GM21367 (cell line): ENCODE results near the gene IBSP.

Experiments
- ATAC-seq: cut with Tn5 transposase; IDR thresholded peaks from one replicate; pipeline ENCODE4 v1.9.1; 2021; ENCODE audit not compliant: unreplicated experiment

Gene IBSP

GRCh38 chr4:87799301-87800113 lies at the start of gene IBSP:
IBSP (plus strand) TSS chr4:87799554; CDS start chr4:87802362, 2,808 bp downstream.
- no peak for ATAC-seq

- no peak for ATAC-seq
Observed at GRCh38 chr4:87749883-87750282, 49.5 kb upstream of the IBSP start.

GRCh38 chr4:87758270-87758669 lies 41.1 kb upstream of the IBSP start:
- ATAC-seq, result no peak

- no peak for ATAC-seq
Observed at GRCh38 chr4:87762311-87762710, 37.0 kb upstream of the IBSP start.

GRCh38 chr4:87781569-87781968 lies 17.8 kb upstream of the IBSP start:
- no peak for ATAC-seq

- ATAC-seq, result no peak
Observed at GRCh38 chr4:87783781-87784180, 15.6 kb upstream of the IBSP start.

- ATAC-seq, result no peak
Observed at GRCh38 chr4:87785731-87786509, 13.4 kb upstream of the IBSP start.

- no peak for ATAC-seq
Observed at GRCh38 chr4:87802858-87803257, 3.5 kb downstream of the IBSP start.

- ATAC-seq, result no peak
Observed at GRCh38 chr4:87803421-87803820, 4.1 kb downstream of the IBSP start.

GRCh38 chr4:87804871-87805270 lies 5.5 kb downstream of the IBSP start:
- no peak for ATAC-seq

GRCh38 chr4:87805971-87806370 lies 6.6 kb downstream of the IBSP start:
- no peak for ATAC-seq

GRCh38 chr4:87806520-87806919 lies 7.2 kb downstream of the IBSP start:
- no peak for ATAC-seq

- ATAC-seq, result no peak
Observed at GRCh38 chr4:87807402-87807801, 8.0 kb downstream of the IBSP start.

GRCh38 chr4:87811977-87812376 lies 12.6 kb downstream of the IBSP start:
- no peak for ATAC-seq

GRCh38 chr4:87819281-87819919 lies 20.0 kb downstream of the IBSP start:
- no peak for ATAC-seq

- ATAC-seq, result no peak
Observed at GRCh38 chr4:87823200-87823599, 23.8 kb downstream of the IBSP start.

GRCh38 chr4:87823724-87824123 lies 24.4 kb downstream of the IBSP start:
- ATAC-seq, result no peak

- ATAC-seq, result no peak
Observed at GRCh38 chr4:87824352-87824751, 25.0 kb downstream of the IBSP start.

GRCh38 chr4:87832669-87833068 lies 33.3 kb downstream of the IBSP start, which contains the start of gene MEPE:
MEPE (plus strand) TSS chr4:87832969; CDS start chr4:87834715, 1,746 bp downstream.
- ATAC-seq, result no peak

- no peak for ATAC-seq
Observed at GRCh38 chr4:87834401-87834800, 35.0 kb downstream of the IBSP start.

- ATAC-seq, result no peak
Observed at GRCh38 chr4:87835197-87835596, 35.8 kb downstream of the IBSP start.

GRCh38 chr4:87835743-87836142 lies 36.4 kb downstream of the IBSP start:
- no peak for ATAC-seq
